Adrenal gland (tissue), 12 donors: ENCODE results near the gene CUTA. TPM values are rescaled to one million over a fixed set of nuclear protein-coding genes. Genes with fewer than 3 reads are reported as not detected.
"Not testable (repeated sequence)": the region's sequence is repeated elsewhere in the genome, so short reads cannot be mapped to it uniquely, and the experiment has no call there.

Source experiments
- DNase-seq, 7 donors: peaks; one replicate each; pipeline ENCODE4 v3.0.0-alpha.2; 2019 to 2020
- H3K27ac ChIP-seq, 5 donors: fragments of 200-600 bp; sonication (generic) in 4 of 5; 1 replicate in 3 of 5; 2 replicates in 2 of 5; pipeline versions ENCODE4 v1.5.1 to v1.8.0; 2016 to 2020; ENCODE audit warnings: mild to moderate bottlenecking in 1 of 5
- H3K27me3 ChIP-seq: fragments of 200-600 bp; 2 replicates; pipeline ENCODE4 v1.8.0; 2021
- H3K36me3 ChIP-seq, 2 donors: fragments of 200-600 bp; replicated peaks in 1 of 2; 1 replicate in 1 of 2; 2 replicates in 1 of 2; pipeline versions ENCODE4 v1.5.1 to v1.8.0; 2018 to 2022
- H3K4me1 ChIP-seq, 2 donors: fragments of 200-600 bp; replicated peaks in 1 of 2; 1 replicate in 1 of 2; 2 replicates in 1 of 2; pipeline versions ENCODE4 v1.5.1 to v1.8.0; 2018 to 2021
- H3K4me3 ChIP-seq, 4 donors: fragments of 200-600 bp; sonication (generic) in 3 of 4; one replicate each; pipeline ENCODE4 v1.5.1; 2016 to 2018
- H3K9me3 ChIP-seq, 3 donors: fragments of 200-600 bp; sonication (generic) in 1 of 3; replicated peaks in 1 of 3; 1 replicate in 2 of 3; 2 replicates in 1 of 3; pipeline versions ENCODE4 v1.5.1 to v1.8.0; 2016 to 2021
- CTCF ChIP-seq, 6 experiments: fragments of 450-650 bp in 4 of 6; fragments of 200-600 bp in 2 of 6; sonication (generic) in 1 of 6; IDR thresholded peaks; 1 replicate in 5 of 6; 2 replicates in 1 of 6; pipeline versions ENCODE4 v1.5.1 to v1.8.0; 2016 to 2021; ENCODE audit warnings: antibody characterized with exemption in 6 of 6, mild to moderate bottlenecking in 2 of 6, moderate library complexity in 1 of 6
- POLR2A ChIP-seq, 2 donors: fragments of 450-650 bp; IDR thresholded peaks; one replicate each; pipeline ENCODE4 v1.6.1; 2017; ENCODE audit warnings: antibody characterized with exemption in 2 of 2, mild to moderate bottlenecking in 2 of 2, moderate library complexity in 1 of 2
- WGBS, 4 donors: extraction: QIAGEN DNeasy Blood & Tissue Kit in 2 of 4; methylation state at CpG; one replicate each; pipeline versions ENCODE4 v1.1.5 to v1.1.7; 2013 to 2017; 5-methylcytosine and 5-hydroxymethylcytosine counted together
- intact Hi-C, 2 donors: fragments of 100-400 bp; cut with DNase I; formaldehyde crosslinking; loops; one replicate each; pipeline versions ENCODE4 v1.14.1 to v1.15.0; 2022 to 2023
- polyA plus RNA-seq, 3 donors: library from polyadenylated mRNA; stranded (reverse); fragments of 200-250 nt in 2 of 3; fragments of 350-450 nt in 1 of 3; fragmentation: Illumina TruSeq in 1 of 3; extraction: RNeasy Lipid Tissue Mini Kit (QIAGEN cat#74804) in 1 of 3; gene quantifications; one replicate each; pipeline ENCODE4 v1.2.3, GENCODE V29; 2013 to 2014
- total RNA-seq, 9 donors: library from RNA; depleted of rRNA in 4 of 9; stranded (reverse); fragments of >200 nt in 4 of 9; fragments of 120-200 nt in 1 of 9; fragmentation: NEBNext Ultra II Directional in 1 of 9; extraction: Animal tissue kit (Norgen Biotek cat#: 25700) in 1 of 9; gene quantifications; one replicate each; pipeline versions ENCODE4 v1.1.0 to v1.2.4, GENCODE V29; 2013 to 2023
- donor health status: healthy with polysubstance abuse.
- donor health status: Bipolar disorder and iron deficiency.
- donor health status: DM: yes; HTN: yes; CAD: no.
- donor health status: DM: no; HTN: no; CAD: no.
- donor health status: DM: no; HTN: no; CAD: no.
- donor health status: DM: yes; HTN: yes; CAD: no.

CUTA gene
- total and polyA plus RNA-seq, 12 donors = 202 to 437 (median 295) TPM

- Histone ChIP-seq H3K27ac (peak overlapping the region in 4 of 5 donors; percentile 36 to 91 (median 69)), H3K9me3 (no peaks in the 10 kb centered on the region), H3K36me3 (no peaks in the 10 kb centered on the region), H3K4me3 (no peak overlapping the region), H3K4me1 (peaks cover 20 to 25% of the 10 kb centered on the region in 2 donors), H3K27me3 (no peaks in the 10 kb centered on the region)
- 58 to 66% (median 60%) methylated on average over 8 of the region's 8 CpGs for WGBS, 4 donors
- TF ChIP-seq POLR2A (IDR thresholded peaks at IDR 0.05) (no peak), CTCF (IDR thresholded peaks at IDR 0.05) (no peak)
- intact Hi-C loops = no loop called here
- DNase-seq = peak in 1 of 7 donors; percentile 23
Measured at GRCh38 chr6:33373960-33374910, 43.7 kb downstream of the CUTA start.

DNA sequence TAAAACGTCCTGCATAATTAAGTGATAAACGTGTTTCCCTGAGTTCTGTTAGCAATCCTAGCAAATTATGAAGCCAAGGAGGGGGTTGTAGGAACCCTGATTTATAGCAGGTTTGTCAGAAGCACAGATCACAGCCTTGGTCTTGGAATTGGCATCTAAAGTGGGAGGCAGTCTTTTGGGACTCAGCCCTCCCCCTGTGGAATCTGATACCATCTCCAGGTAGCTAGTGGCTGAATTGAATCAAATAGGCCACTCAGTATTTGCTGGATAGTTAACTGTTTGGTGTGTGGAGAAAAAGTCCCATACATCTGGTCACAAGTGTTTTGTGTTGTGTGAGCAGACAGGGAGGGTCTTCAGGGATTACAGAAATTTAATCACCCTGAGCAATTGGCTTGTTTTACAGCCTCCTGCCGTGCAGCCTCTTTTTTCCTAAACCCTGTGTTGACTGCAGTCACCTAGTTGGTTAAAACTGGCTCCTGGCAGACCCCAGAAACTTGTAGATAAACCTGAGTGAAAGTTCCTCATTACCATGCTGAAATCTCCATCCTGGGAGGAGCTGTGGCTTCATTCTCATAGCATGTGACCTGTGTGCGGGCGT is 45.3 kb downstream of the CUTA start:
- Histone ChIP-seq H3K9me3 (no peaks in the 10 kb centered on the region), H3K36me3 (no peaks in the 10 kb centered on the region), H3K27me3 (no peaks in the 10 kb centered on the region), H3K27ac (no peak overlapping the region), H3K4me1 (peaks cover 20 to 25% of the 10 kb centered on the region in 2 donors), H3K4me3 (no peak overlapping the region)
- DNase-seq = no peak
- intact Hi-C loops = no loop called here
- WGBS, 4 donors = 51 to 69% (median 54%) methylated on average over 5 of the region's 5 CpGs
- no peak for TF ChIP-seq POLR2A (IDR thresholded peaks at IDR 0.05)
- TF ChIP-seq CTCF (IDR thresholded peaks at IDR 0.05) = no peak

DNA sequence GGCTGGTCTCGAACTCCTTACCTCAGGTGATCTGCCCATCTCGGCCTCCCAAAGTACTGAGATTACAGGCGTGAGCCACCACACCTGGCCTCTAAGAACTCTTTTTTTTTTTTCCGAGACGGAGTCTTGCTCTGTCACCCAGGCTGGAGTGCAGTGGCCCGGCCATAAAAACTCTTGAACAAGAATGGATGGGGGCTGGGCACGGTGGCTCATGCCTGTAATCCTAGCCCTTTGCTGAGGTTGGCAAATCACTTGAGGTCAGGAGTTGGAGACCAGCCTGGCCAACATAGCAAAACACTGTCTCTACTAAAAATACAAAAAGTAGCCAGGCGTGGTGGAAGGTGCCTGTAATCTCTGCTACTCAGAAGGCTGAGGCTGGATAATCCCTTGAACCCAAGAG is 46.0 kb downstream of the CUTA start:
- intact Hi-C loops, H3K9me3 ChIP-seq, H3K4me3 ChIP-seq, H3K27ac ChIP-seq, H3K36me3 ChIP-seq, DNase-seq, H3K27me3 ChIP-seq: not testable (repeated sequence)
- WGBS, 4 donors = 83 to 95% (median 92%) methylated on average over 8 of the region's 8 CpGs
- H3K4me1 ChIP-seq = peaks cover 20 to 25% of the 10 kb centered on the region in 2 donors

- 88 to 91% (median 91%) methylated on average over 4 to 5 of the region's 5 CpGs for WGBS, 4 donors
- DNase-seq, H3K27ac ChIP-seq, H3K4me1 ChIP-seq, H3K27me3 ChIP-seq, H3K9me3 ChIP-seq, intact Hi-C loops, H3K36me3 ChIP-seq, H3K4me3 ChIP-seq: not testable (repeated sequence)
Measured at GRCh38 chr6:33367715-33368025, 50.2 kb downstream of the CUTA start.

GRCh38 chr6:33367009-33367714 is 50.7 kb downstream of the CUTA start:
- H3K27me3 ChIP-seq = no peaks in the 10 kb centered on the region
- H3K4me3 ChIP-seq = no peak overlapping the region
- H3K27ac ChIP-seq = no peak overlapping the region
- intact Hi-C loops = no loop called here
- 67 to 76% (median 73%) methylated on average over 8 of the region's 8 CpGs for WGBS, 4 donors
- no peaks in the 10 kb centered on the region for H3K36me3 ChIP-seq
- no peak for TF ChIP-seq CTCF (IDR thresholded peaks at IDR 0.05)
- TF ChIP-seq POLR2A (IDR thresholded peaks at IDR 0.05) = no peak
- DNase-seq = no peak
- H3K9me3 ChIP-seq = no peaks in the 10 kb centered on the region
- no peaks in the 10 kb centered on the region for H3K4me1 ChIP-seq
